ENCODE measurements around the gene TPD52L3.

TPD52L3 gene

GRCh38 chr9:6328103-6328502 lies at the start of gene TPD52L3:
Gene TPD52L3, plus strand, starts transcription at chr9:6328375. Its CDS starts 221 bp downstream, at chr9:6328596.
- DNase-seq (ENCODE audit: low read depth) = no peak

- no peak for DNase-seq (ENCODE audit: low read depth)
Observed at GRCh38 chr9:6301858-6302257, 26.3 kb upstream of the TPD52L3 start.

GRCh38 chr9:6302417-6302816 lies 25.8 kb upstream of the TPD52L3 start:
- no peak for DNase-seq (ENCODE audit: low read depth)

GRCh38 chr9:6304232-6304631 lies 23.9 kb upstream of the TPD52L3 start:
- no peak for DNase-seq (ENCODE audit: low read depth)

GRCh38 chr9:6305954-6306563 lies 22.1 kb upstream of the TPD52L3 start:
- no peak for DNase-seq (ENCODE audit: low read depth)

GRCh38 chr9:6307551-6308096 lies 20.6 kb upstream of the TPD52L3 start:
- DNase-seq (ENCODE audit: low read depth) = no peak

- DNase-seq (ENCODE audit: low read depth) = no peak
Observed at GRCh38 chr9:6330958-6331634, 2.9 kb downstream of the TPD52L3 start.

- DNase-seq (ENCODE audit: low read depth) = no peak
Observed at GRCh38 chr9:6334305-6334704, 6.1 kb downstream of the TPD52L3 start.

GRCh38 chr9:6348766-6349165 lies 20.6 kb downstream of the TPD52L3 start:
- DNase-seq (ENCODE audit: low read depth) = no peak

GRCh38 chr9:6351737-6352136 lies 23.6 kb downstream of the TPD52L3 start:
- no peak for DNase-seq (ENCODE audit: low read depth)

GRCh38 chr9:6354072-6354686 lies 26.0 kb downstream of the TPD52L3 start:
- peak; percentile 2 for DNase-seq (ENCODE audit: low read depth)

- DNase-seq (ENCODE audit: low read depth) = no peak
Observed at GRCh38 chr9:6355728-6356127, 27.6 kb downstream of the TPD52L3 start.

- no peak for DNase-seq (ENCODE audit: low read depth)
Observed at GRCh38 chr9:6356441-6356840, 28.3 kb downstream of the TPD52L3 start.

- DNase-seq (ENCODE audit: low read depth) = no peak
Observed at GRCh38 chr9:6356904-6357303, 28.7 kb downstream of the TPD52L3 start.

GRCh38 chr9:6367128-6367890 lies 39.1 kb downstream of the TPD52L3 start:
- no peak for DNase-seq (ENCODE audit: low read depth)

GRCh38 chr9:6368831-6369230 lies 40.7 kb downstream of the TPD52L3 start:
- no peak for DNase-seq (ENCODE audit: low read depth)
